Brain microvascular endothelial cell (primary cell): Measurements from ENCODE around the gene KLRG1.

Experiments used
- DNase-seq: peaks from one replicate; pipeline ENCODE4 v3.0.0-alpha.2; 2020
- H3K27ac ChIP-seq: fragments of 250-450 bp; sonication (Bioruptor Pico); 2 replicates; pipeline ENCODE4 v1.5.1; 2020; ENCODE audit warnings: mild to moderate bottlenecking, moderate library complexity
- H3K27me3 ChIP-seq: fragments of 250-450 bp; sonication (Bioruptor Pico); replicated peaks from 2 replicates; pipeline ENCODE4 v1.5.1; 2020; ENCODE audit warnings: mild to moderate bottlenecking
- H3K36me3 ChIP-seq: fragments of 250-450 bp; sonication (Bioruptor Pico); replicated peaks from 2 replicates; pipeline ENCODE4 v1.5.1; 2020; ENCODE audit warnings: mild to moderate bottlenecking
- H3K4me3 ChIP-seq: 2 replicates; pipeline ENCODE4 v1.5.1; 2011; ENCODE audit warnings: low read depth, mild to moderate bottlenecking, control low read depth, low read length, moderate library complexity
- CTCF ChIP-seq: IDR thresholded peaks from 2 replicates; pipeline ENCODE4 v1.5.1; 2011; ENCODE audit warnings: low read depth, mild to moderate bottlenecking, moderate library complexity, low read length, control low read depth, inconsistent platforms; ENCODE audit errors: missing control alignments
- in situ Hi-C: cut with HindIII; loops from 2 replicates; pipeline ENCODE4 v1.10.0; 2017; ENCODE audit warnings: low sequenced_read_pairs, low pct_ligation_motif_present

The KLRG1 gene

GRCh38 chr12:8968761-8969160, 20.6 kb upstream of the KLRG1 start:
- Histone ChIP-seq H3K36me3 (no peaks in the 10 kb centered on the region), H3K4me3 (no peak overlapping the region), H3K27me3 (no peaks in the 10 kb centered on the region), H3K27ac (no peak overlapping the region)
- in situ Hi-C loops: no loop called here
- no peak for DNase-seq
- no peak for TF ChIP-seq CTCF

GRCh38 chr12:8969861-8970411, 19.4 kb upstream of the KLRG1 start:
- in situ Hi-C loops: no loop called here
- no peak overlapping the region for H3K4me3 ChIP-seq

GRCh38 chr12:8970432-8970831, 18.9 kb upstream of the KLRG1 start:
- no peaks in the 10 kb centered on the region for H3K36me3 ChIP-seq
- no peak for DNase-seq
- H3K27me3 ChIP-seq: no peaks in the 10 kb centered on the region
- in situ Hi-C loops: no loop called here
- H3K27ac ChIP-seq: no peak overlapping the region
- no peak overlapping the region for H3K4me3 ChIP-seq
- TF ChIP-seq CTCF: no peak

More at GRCh38 chr12:8969861-8970411, 19.4 kb upstream of the KLRG1 start:
- no peak for DNase-seq
- Histone ChIP-seq H3K27ac (no peak overlapping the region), H3K36me3 (no peaks in the 10 kb centered on the region), H3K27me3 (no peaks in the 10 kb centered on the region)
- no peak for TF ChIP-seq CTCF

GRCh38 chr12:8980137-8980536, 9.2 kb upstream of the KLRG1 start:
- H3K27ac ChIP-seq: no peak overlapping the region
- DNase-seq: no peak
- no peaks in the 10 kb centered on the region for H3K27me3 ChIP-seq
- in situ Hi-C loops: no loop called here
- TF ChIP-seq CTCF: no peak
- H3K36me3 ChIP-seq: no peaks in the 10 kb centered on the region
- no peak overlapping the region for H3K4me3 ChIP-seq

GRCh38 chr12:8985213-8985754, 4.1 kb upstream of the KLRG1 start:
- no peak overlapping the region for H3K27ac ChIP-seq
- TF ChIP-seq CTCF: no peak
- H3K27me3 ChIP-seq: no peaks in the 10 kb centered on the region
- no peak for DNase-seq
- H3K4me3 ChIP-seq: no peak overlapping the region
- in situ Hi-C loops: no loop called here
- no peaks in the 10 kb centered on the region for H3K36me3 ChIP-seq

GRCh38 chr12:8987163-8987562, 2.2 kb upstream of the KLRG1 start:
- H3K36me3 ChIP-seq: no peaks in the 10 kb centered on the region
- DNase-seq: no peak
- TF ChIP-seq CTCF: no peak
- H3K27ac ChIP-seq: no peak overlapping the region
- no peak overlapping the region for H3K4me3 ChIP-seq
- no peaks in the 10 kb centered on the region for H3K27me3 ChIP-seq
- in situ Hi-C loops: no loop called here
